DMS53 treated with DMSO at 0.1 percent for 48 hours (cell line): ENCODE data around the gene NAV2.

Source experiments
- DNase-seq: peaks from one replicate; lab custom pipeline; 2025; ENCODE audit not compliant: unreplicated experiment; lab: John Stamatoyannopoulos, UW

The NAV2 gene

DNA sequence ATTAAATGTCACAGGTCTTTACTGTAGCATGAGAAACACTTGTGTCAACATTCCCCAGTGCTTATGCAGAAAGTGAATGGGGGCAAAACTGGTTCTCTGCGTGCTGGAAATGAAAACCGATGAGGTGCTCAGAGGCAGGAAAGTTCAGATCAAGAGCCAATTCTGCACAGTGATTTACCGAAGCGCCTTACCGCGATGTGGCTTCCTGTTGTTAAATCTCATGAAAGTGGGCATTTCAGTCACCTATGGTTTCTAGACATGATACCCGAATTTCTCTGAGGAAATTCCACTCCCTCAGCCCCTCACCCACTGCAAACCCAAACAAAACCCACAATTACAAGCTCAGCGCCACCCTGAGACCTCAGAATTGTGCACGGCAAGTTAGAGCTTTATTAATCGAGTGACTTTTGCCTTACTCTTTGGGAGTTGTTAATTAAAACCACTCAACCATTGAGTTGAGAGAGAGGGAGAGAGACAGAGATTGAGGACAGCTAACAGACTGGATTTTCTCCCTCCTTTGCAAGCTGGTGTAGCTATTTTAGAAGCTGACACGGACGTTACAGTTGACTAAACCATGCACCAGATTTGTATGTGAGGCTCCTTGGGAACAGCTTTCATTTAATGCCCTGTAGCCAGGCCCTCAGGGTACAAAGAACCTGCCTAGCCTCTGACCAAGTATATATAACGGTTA, 251.2 kb downstream of the NAV2 start:
- no peak for DNase-seq

DNA sequence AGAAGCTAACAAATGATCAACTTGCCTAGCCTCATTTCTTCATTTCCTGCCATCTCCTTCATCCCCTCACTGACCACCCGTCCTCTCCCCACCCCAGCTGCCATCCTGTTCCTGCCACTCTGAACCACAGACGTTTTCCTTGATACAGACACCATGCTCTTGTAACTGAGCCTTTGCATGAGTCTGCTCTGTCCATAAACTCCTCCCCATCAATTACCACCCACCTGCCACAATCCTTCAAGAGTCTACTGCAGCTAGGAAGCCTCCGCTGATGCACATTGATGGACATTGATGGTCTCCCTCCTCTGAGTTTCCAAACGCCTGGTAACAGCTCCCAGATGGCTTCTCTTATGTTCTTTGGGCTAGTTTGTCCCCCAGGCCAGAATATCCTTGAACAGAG, 253.8 kb downstream of the NAV2 start:
- DNase-seq: no peak

DNA sequence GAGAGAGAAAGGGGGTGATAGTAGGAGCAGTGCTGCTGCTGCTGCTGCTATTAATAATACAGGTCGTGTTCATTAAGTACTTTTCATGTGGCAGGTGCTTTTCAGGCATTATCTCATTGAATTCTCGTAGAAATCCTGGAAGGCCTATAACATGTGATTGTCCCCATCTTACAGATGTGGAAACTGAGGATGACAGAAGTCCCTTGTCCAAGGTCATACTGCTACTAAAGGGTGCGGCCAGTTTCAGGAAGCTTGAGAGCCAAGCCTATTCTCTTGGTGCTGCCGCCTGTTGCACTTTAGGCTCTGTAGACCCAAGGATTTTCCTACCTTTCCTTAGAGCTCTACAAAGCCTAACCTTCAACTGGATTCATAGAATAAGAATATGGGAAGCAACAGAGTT, 254.3 kb downstream of the NAV2 start:
- no peak for DNase-seq

DNA sequence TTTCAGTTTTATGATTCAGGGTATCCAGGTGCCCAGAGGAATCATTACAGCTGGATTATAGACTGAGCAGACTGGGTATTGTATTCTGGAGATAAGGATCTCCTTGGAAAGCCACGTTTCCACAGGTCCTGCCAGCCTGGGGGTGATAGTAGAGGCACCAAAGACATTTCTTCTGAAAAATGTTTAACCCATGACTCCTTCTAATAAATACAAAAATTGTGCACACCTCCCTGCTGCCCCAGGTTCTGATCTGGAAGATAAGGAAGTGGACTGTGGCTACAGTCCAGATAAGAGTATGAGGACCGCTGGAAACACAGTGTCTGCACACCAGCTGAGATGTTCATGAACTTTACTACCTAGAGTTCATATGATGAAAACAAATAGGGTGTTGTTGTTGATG, 255.2 kb downstream of the NAV2 start:
- DNase-seq: no peak

DNA sequence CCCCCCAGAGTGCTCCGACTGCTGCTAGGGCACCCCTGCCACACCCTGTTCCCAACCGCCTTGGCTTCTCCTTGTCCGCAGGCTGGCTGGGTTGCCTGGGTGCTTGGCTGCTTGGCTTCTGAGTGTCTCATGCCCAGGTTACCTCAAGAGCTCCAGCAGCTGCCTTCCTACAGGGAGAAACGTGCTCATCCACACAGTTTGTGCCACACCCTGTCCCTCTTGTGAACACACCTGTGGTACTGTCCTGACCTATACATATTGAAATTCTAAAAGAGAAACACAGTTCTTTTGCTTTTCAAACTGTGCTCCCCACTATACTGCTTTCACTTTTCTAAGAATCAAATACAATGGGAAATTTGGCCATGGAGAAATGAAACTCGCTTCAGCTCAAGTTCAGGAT, 256.2 kb downstream of the NAV2 start:
- DNase-seq: no peak

DNA sequence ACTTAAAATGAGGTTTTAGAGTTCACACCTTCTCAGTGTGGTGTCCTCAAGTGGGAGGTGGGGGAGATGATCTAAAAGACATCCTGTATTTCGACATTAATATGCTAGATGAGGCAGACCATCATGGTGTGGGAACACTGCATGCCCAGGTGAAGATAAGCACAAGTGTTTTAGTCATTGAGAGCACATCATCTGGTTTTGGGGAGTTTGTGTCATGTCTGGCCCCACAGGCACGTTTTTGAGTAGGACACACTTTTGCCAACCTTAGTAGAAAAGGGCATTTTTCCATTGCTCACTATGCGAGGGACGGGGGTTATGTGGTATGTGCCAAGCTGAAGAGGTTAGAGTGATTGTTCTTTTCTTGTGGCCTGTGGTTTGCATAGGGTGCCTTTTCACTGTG, 258.3 kb downstream of the NAV2 start:
- no peak for DNase-seq

DNA sequence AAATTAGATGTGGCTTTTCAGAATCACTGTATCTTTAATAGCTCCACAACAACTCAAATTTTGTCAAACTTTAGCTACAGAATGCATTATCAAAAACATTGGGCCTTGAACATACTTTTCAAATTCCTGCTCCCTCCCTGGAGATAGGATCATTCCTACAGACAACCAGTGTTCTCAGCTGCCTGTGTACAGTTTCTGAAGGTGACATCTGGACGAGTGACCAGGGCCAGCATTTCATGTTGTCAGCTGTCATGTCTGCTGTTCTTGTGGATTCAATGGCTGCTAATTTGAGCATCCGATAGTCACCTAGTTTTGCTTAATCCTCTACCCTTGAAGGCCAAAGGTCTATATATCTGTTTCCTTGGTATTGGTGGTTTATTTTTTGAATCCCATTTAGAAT, 259.5 kb downstream of the NAV2 start:
- no peak for DNase-seq

DNA sequence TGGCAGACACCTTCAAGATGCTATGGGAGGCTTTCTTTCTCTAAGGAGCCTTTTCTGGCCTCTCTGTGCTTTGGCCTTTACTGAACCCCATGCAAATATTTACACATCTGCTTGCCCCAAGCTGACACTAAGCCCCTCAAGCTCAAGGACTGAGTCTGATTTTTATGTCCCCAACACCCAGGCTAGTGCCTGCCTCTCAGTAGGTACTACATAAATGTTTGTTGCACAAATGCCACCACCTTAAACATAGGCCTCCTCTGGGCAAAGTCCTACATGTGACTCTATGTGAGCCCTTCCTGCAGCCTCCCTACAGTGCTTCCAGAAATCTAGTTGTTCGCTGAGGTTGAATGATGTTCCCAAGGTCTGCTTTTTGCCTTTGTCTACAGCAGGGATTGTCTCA, 260.0 kb downstream of the NAV2 start:
- no peak for DNase-seq

DNA sequence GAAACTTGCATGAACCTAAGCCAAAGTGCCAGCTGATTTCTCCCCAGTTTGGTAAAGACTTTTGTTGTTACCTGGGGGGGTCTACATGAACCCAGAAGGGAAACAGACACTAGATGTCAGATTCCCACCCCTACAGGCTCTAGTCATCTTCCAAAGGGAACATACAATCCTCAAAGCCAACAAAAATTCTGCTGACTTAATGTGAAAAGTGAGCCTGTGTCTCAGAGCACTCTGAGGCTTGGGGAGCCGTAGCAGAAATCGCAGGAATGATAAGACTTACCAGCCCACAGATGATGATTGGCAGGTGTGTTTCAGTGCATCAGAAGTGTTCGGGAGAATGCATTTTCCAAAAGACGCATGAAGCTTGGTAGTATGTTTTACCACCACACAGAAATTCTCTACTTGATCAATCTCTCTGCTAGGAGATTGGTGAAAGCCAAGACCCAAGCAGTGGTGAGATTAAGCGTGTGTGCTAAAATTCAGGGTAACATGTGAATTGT, 260.5 kb downstream of the NAV2 start:
- no peak for DNase-seq

DNA sequence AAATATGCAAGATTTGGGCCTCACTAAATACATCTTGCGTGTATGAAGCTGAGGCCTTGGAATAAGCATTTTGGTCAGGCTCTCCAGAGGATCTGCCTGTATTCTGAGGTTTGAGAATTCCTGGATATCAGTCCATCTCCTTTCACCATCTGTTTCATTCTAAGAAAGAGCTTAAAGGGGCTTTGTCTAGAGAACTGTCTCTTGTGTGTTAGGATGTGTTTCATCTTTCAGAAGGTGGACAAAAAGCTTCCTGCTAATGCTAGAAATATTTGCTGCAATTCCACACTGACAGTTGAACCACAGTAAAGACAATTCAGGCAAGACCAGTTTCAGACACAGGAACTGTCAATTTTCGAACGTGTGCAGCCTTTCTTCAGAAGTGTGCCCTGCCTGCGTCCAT, 262.2 kb downstream of the NAV2 start:
- no peak for DNase-seq

DNA sequence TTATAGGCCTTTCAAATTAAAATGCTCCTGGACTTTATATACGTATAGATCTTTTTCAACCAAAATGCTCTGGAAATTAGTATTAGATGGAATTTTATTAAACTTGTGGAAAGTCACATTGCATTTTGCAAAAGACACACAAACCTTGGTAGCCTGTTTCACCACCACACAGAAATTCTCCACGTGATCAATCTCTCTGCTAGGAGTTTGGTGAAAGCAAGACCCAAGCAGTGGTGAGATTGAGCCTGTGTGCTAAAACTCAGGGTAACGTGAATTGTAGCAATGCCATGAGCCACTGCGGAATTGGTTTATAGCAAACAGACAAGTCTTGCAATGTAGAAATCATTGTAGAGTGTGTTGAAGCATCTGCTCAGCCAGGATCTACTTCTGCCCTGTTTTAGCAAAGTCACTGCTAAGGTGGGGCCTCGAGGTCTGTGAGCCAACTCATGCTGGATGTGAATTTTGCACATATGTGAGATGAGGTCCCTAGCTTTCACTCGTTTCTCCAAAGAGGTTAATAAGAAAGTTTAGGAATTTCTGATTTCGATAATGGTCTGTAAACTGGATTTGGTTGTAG, 262.9 kb downstream of the NAV2 start:
- no peak for DNase-seq

DNA sequence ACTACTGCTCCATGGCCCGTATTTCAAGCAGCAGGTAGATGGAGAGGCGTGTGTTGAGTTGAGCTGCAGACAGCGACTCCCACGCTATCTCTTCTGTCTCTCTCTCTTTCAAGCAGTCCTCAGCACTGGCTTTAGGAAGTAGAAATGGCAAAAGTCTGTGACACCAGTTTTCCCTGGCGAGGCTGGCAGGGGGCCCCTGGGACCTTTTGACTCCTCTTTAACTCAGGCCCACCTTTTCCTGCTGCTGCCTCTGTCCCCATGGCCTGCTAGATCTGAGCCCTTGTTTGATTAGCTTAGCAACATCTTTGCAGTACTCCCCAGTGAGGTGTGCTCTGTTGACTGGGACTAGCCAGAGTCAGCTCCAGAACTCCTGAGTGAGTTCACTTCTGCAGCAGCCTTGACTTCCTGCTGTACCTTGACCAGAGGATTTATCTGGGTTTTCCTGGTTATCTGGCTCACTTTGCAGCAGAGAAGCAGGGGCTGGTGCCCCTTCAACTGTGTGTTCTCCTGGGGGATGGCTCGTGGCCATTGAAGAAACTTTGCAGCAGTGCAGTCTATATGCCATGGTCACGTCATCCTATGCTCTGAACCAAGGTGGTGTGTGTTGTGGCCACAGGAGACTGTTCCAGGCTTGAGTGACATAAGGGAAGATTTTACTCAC, 263.8 kb downstream of the NAV2 start:
- DNase-seq: no peak

DNA sequence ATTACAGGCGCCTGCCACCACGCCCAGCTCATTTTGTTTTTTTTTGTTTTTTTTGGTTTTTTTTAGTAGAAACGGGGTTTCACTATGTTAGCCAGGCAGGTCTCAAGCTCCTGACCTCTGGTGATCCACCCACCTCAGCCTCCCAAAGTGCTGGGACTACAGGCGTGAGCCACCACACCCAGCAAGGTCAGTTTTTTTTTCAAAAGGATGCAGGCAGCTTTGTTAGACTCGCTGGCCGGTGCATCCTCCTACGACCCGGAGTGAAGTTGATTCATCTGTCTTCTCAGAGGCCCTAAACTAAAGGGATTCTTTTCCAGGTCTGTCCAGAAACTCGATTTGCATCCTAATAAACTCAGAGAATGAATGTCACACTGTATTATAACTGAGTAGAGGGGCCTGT, 265.3 kb downstream of the NAV2 start:
- DNase-seq: no peak

DNA sequence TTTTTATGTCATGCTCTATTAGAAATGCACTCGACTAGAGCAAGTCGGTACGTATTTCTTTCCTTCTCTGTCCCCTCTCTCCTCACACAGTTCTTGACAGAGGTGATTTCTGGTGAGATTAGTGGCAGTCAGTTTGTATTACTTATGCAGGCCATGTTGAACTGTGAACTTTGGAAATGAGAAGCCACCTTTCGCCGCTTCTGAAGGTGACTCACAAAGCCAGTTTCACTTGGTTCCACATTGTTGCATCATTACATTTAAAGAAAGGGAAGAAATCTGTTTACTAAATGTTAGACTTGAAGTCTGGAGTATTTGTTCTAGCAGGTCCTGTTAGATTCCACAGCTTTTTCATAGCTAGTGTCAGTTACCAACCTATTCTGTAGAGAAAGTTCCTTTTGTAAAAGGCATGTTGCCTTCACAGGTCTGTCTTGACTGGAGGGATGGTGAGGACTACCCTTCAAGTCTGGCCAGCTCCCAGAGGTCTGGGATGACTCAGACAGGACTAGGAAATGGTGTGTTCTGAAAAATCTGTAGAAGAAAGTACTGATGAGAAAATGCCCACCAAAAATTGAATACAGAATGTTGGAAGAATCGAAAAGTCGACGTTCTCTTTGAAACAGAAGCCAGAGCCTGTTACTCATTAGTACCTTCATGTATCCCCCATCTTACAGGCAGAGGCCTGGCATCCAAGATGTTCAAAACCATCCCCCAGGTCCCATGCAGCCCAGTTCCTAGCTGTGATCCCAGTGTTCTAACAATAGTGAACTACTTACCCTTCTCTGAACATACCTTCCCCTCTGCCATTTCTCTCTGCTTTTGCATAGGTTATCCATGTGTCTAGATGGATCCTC, 266.3 kb downstream of the NAV2 start:
- peak; percentile 84 for DNase-seq

DNA sequence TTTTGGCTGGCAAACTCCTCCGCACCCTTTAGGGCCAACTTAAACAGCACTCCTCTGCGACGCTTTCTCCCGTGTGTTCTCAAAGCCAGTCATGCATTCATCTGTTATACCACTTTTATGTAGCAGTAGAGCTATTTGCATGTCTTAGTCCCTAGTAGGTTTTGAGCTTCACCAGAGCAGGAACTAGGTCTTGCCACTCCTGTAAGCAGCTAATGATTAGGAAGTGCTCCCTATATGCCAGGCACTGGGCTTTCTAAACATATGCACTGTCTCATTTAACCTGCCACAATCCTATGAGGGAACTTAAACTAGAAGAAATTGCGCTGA, 266.8 kb downstream of the NAV2 start:
- no peak for DNase-seq

DNA sequence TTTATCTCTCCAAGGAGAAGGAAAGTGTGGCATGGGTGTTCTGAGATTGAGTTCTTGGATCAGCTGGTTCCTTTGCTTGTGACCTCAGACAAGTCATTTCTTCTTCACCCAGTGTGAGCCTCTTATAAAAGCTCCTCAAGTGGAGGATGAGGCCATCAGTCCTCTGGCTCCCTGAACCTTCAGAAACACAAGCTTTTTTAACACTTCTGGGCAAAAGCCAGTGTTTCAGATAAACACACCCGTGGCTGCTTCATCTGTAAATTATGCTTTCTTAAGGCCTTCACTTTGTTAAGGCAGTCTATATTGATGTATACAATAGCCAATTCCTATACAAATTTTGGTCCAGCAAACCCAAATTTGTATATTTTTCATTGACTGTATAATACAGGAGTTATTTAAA, 267.8 kb downstream of the NAV2 start:
- no peak for DNase-seq

DNA sequence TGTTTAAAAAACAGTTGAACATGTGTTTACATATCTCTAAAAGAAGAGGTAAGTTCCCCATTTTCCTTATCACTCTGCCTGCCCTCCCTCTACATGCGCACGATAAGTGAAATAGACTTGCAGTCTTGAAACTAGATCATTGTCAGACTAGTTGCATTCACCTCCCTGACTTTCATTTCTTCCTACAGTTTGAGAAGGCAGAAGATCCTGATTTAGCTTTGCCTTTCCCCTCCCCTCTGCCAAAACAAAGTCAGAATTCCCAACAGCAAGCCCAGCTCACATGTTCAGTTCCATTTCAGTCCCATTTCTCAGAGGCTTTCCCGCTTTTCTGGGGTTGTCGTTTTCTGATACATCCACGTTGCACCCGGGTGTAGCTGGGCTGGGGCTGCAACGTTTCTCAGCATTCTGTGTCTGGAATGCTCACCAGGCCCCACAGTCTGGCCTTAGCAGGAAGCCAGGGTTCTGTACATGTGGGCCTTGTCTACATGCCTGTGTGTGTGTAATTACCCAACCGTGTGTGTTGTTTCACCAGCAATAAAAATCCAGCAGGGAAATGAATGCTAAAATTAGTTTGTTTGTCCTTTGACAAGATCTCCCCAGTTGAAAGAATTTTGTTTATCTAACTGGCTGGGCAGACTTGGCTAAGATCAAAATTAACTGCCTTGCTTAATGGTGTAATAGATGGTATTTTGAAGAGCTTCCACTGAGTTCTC, 268.5 kb downstream of the NAV2 start:
- DNase-seq: no peak

DNA sequence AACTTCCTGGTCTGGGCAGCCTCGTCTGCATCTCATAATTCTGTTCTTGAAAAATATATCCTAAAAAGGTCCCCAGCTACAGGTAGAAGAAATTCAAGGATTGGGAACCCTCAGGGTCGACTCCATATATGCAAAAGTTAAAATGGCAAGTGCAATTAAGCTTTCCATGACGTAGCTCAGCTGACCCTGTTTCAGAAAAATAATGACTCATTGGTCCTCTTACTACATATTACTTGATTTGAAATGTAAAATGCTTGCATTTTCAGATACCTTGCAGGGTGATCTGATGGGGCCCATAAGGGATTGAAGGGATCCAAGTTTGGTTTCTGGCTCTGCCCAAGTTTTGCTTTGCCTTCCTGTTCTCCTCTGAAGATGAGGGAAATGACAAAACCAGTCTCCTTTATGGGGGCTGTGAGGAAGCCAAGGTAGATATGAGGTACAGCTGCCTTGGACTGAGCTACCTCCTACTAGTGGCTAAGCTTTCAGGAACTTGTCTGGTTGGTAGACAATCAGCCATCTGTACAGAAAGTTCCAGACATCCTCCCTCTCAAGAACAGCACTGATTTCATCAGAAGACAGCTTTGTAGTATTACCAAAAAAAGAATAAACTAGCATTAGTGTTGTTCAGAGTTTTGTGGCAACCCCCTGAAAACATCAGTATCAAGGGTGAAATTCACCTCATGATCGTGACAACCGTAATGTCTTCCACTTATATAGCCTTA, 270.3 kb downstream of the NAV2 start:
- no peak for DNase-seq

DNA sequence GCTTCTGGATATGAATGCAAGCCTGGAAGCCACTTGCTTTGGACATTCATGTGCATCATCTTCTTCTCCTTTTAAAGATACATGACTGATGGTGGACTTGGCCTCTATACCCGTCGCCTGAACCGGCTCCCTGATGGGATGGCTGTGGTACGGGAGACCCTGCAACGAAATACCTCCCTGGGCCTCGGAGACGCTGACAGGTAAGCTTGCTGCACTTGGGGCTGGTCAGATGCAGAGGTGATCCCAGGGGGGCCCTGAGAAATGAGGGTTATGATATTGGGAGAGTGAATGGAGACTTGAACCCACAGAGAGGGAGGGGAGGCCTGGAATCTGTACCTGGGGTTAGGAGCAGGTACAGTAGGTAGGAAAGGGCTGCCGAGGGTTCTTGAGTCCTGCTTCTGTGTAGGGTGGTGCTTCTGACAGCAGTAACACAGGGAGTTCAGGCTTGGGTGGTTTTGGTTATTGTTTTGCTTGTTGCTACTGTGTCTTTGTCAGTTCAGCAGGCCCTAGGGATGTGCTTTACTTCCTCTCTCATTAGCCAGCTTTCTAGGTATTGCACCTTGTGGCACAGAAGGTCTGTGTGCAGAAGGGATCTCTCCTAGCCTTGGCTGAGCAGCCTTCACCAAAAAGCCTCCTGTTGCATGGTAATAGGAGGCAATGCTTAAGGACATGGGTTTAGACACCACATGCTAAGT, 271.6 kb downstream of the NAV2 start:
- no peak for DNase-seq

DNA sequence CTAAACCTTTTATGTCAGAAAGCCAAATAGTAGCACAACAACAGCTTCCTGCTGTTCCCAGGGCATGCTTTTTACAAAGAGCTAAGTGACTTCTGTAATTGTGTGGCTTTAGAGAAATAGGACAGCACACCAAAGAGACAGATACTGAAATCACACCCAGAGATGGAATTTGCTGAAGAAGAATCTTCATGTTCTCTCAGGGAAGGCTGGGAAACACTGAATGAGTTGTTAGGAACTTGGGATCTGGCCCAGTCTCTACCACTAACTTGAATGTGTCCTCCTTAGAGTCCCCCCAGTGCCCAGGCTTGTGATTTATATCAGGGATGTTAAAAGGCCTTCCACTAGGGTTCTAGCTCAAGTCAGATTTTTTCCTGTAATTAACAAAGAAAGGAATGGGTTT, 272.5 kb downstream of the NAV2 start:
- no peak for DNase-seq
